Stimulated activated naive CD8-positive, alpha-beta T cell treated with anti-CD3 and anti-CD28 coated beads, Interleukin-15, amount 100 ng/mL, for 72 hours (primary cell): Measurements from ENCODE around the gene PSMC2.
"Not testable (repeated sequence)": the region's sequence is repeated elsewhere in the genome, so short reads cannot be mapped to it uniquely, and the experiment has no call there.

ENCODE experiments used
- ATAC-seq: fragments of 150-1000 bp; cut with Tn5 transposase; 2 replicates; pipeline ENCODE4 v1.10.0; 2021; ENCODE audit warnings: mild to moderate bottlenecking, moderate library complexity
- DNase-seq, 2 donors: peaks; one replicate each; pipeline ENCODE4 v3.0.0; 2021 to 2022
- H3K27ac Mint-ChIP-seq, 2 donors: one replicate each; pipeline ENCODE4 v1.8.0; 2022; ENCODE audit warnings: mild to moderate bottlenecking in 2 of 2, mixed read lengths in 2 of 2, moderate library complexity in 2 of 2
- H3K27me3 Mint-ChIP-seq: one replicate; pipeline ENCODE4 v1.8.0; 2022; ENCODE audit warnings: mixed read lengths
- H3K4me1 Mint-ChIP-seq: one replicate; pipeline ENCODE4 v1.8.0; 2022; ENCODE audit warnings: mild to moderate bottlenecking, mixed read lengths
- H3K4me3 Mint-ChIP-seq, 2 donors: one replicate each; pipeline ENCODE4 v1.8.0; 2022; ENCODE audit warnings: mild to moderate bottlenecking in 2 of 2, mixed read lengths in 2 of 2, moderate library complexity in 1 of 2
- H3K9me3 Mint-ChIP-seq, 2 donors: one replicate each; pipeline ENCODE4 v1.8.0; 2022; ENCODE audit warnings: mixed read lengths in 2 of 2

The PSMC2 gene

GRCh38 chr7:103394566-103394965 lies 47.1 kb downstream of the PSMC2 start:
- Mint-ChIP-seq H3K9me3 (no peaks in the 10 kb centered on the region), H3K4me1 (no peaks in the 10 kb centered on the region), H3K27ac (no peak overlapping the region), H3K4me3 (no peak overlapping the region), H3K27me3 (peaks cover 14% of the 10 kb centered on the region)
- DNase-seq (no peak), ATAC-seq (no peak)

- no peaks in the 10 kb centered on the region for H3K4me1 Mint-ChIP-seq
- H3K9me3 Mint-ChIP-seq, result no peaks in the 10 kb centered on the region
- DNase-seq (no peak), ATAC-seq (no peak)
- H3K4me3 Mint-ChIP-seq, result no peak overlapping the region
- peak overlapping the region in 1 of 2 donors; percentile 1 for H3K27ac Mint-ChIP-seq
- H3K27me3 Mint-ChIP-seq, result peaks cover 9% of the 10 kb centered on the region
Observed at GRCh38 chr7:103395071-103395470, 47.6 kb downstream of the PSMC2 start.

- Mint-ChIP-seq H3K9me3 (no peaks in the 10 kb centered on the region), H3K4me1 (no peaks in the 10 kb centered on the region), H3K4me3 (no peak overlapping the region), H3K27me3 (peaks cover 8% of the 10 kb centered on the region), H3K27ac (no peak overlapping the region)
- ATAC-seq (no peak), DNase-seq (no peak)
Observed at GRCh38 chr7:103396471-103396870, 49.0 kb downstream of the PSMC2 start.

DNA sequence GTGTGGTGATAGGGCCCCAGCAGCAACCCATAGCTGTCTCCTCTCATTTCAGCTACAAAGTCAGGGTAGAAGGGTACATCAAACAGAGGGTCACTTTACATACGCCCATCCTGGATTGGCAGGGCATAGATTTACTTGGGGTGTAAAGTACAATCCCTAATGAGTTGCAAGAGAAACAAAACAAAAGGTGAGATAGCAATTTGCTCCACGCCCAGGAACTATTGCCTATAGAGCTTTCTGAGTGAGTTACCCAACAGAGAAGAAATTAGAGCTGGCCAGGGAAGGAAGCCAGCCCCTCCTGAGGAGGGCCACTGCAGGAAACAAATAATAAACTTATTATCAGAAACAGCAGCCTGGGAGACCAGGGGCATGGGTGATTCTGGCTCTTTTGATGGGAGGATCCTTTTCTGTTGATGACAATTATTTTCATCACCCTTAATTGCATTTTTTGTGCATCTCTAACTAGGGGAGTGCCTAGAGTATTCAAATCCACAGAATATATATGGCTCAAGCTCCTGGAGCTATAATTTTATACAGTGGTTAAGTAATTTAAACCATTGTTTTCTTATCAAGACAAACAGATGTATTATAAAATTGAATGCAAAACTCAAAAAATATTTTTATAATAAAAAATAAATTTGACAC lies 51.2 kb downstream of the PSMC2 start:
- Mint-ChIP-seq H3K4me1 (no peaks in the 10 kb centered on the region), H3K9me3 (no peaks in the 10 kb centered on the region), H3K27me3 (peaks cover 20% of the 10 kb centered on the region), H3K27ac (no peak overlapping the region), H3K4me3 (no peak overlapping the region)
- DNase-seq, result no peak
- no peak for ATAC-seq

- H3K4me3 Mint-ChIP-seq, H3K27ac Mint-ChIP-seq, H3K9me3 Mint-ChIP-seq, H3K4me1 Mint-ChIP-seq, ATAC-seq, DNase-seq: not testable (repeated sequence)
- H3K27me3 Mint-ChIP-seq, result peaks cover 22% of the 10 kb centered on the region
Observed at GRCh38 chr7:103399687-103400086, 52.2 kb downstream of the PSMC2 start.

GRCh38 chr7:103405789-103406613 lies 58.6 kb downstream of the PSMC2 start:
- peaks cover 23% of the 10 kb centered on the region for H3K27me3 Mint-ChIP-seq
- not testable (repeated sequence) for DNase-seq, H3K27ac Mint-ChIP-seq, H3K9me3 Mint-ChIP-seq, ATAC-seq, H3K4me1 Mint-ChIP-seq, H3K4me3 Mint-ChIP-seq

DNA sequence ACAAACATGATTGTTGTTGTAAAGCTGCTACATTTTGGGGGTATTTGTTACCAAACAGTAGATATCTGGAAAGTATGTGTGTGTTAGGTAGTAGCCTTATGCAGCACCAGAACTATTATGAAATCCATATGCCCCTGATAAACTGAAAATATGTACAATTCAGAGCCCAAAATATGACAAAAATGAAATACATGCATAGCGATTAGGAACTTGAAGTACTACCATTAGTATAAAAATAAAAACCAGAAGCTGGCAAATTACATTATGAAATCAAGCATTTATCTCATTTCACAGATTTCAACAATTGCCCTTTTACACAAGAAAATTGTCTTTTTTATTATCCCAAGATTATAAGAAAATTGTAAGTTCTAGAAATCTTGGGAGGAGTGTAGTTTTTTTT lies 64.7 kb downstream of the PSMC2 start:
- no peak for DNase-seq
- peaks cover 32% of the 10 kb centered on the region for H3K27me3 Mint-ChIP-seq
- no peak overlapping the region for H3K4me3 Mint-ChIP-seq
- H3K4me1 Mint-ChIP-seq, result no peaks in the 10 kb centered on the region
- ATAC-seq, result no peak
- H3K27ac Mint-ChIP-seq, result no peak overlapping the region
- no peaks in the 10 kb centered on the region for H3K9me3 Mint-ChIP-seq

- Mint-ChIP-seq H3K27ac (no peak overlapping the region), H3K27me3 (peaks cover 45% of the 10 kb centered on the region), H3K4me1 (no peaks in the 10 kb centered on the region), H3K4me3 (no peak overlapping the region), H3K9me3 (no peaks in the 10 kb centered on the region)
- DNase-seq (no peak), ATAC-seq (no peak)
Observed at GRCh38 chr7:103413407-103413806, 66.0 kb downstream of the PSMC2 start.

- H3K27me3 Mint-ChIP-seq, result peaks cover 43% of the 10 kb centered on the region
- H3K27ac Mint-ChIP-seq, result no peak overlapping the region
- no peak for DNase-seq
- no peak for ATAC-seq
- no peaks in the 10 kb centered on the region for H3K4me1 Mint-ChIP-seq
- no peaks in the 10 kb centered on the region for H3K9me3 Mint-ChIP-seq
- no peak overlapping the region for H3K4me3 Mint-ChIP-seq
Observed at GRCh38 chr7:103418241-103418640, 70.8 kb downstream of the PSMC2 start.
